SU-DHL-6 (cell line): ENCODE data around the gene GHRHR.

ENCODE experiments used
- H2AFZ ChIP-seq: fragments of 200-600 bp; sonication (generic); 2 replicates; pipeline ENCODE4 v1.6.1; 2014; ENCODE audit warnings: low read depth, mild to moderate bottlenecking, moderate library complexity, mixed read lengths, antibody characterized with exemption, low read length; ENCODE audit not compliant: severe bottlenecking
- H3F3A ChIP-seq: fragments of 200-600 bp; shearing (Covaris generic); 2 replicates; pipeline ENCODE4 v1.6.0; 2016; ENCODE audit warnings: antibody characterized with exemption, mild to moderate bottlenecking; ENCODE audit not compliant: insufficient read depth
- H3K27ac ChIP-seq: fragments of 200-600 bp; sonication (generic); 2 replicates; pipeline ENCODE4 v1.5.1; 2016; ENCODE audit warnings: low read depth, mild to moderate bottlenecking, low read length, moderate library complexity, mixed read lengths
- H3K27me3 ChIP-seq: fragments of 200-600 bp; sonication (generic), shearing (Covaris generic); 2 replicates; pipeline ENCODE4 v1.6.0; 2014; ENCODE audit warnings: mild to moderate bottlenecking, low read length
- H3K36me3 ChIP-seq: fragments of 200-600 bp; sonication (generic); 2 replicates; pipeline ENCODE4 v1.6.1; 2014; ENCODE audit warnings: mild to moderate bottlenecking, low read length, mixed read lengths
- H3K4me2 ChIP-seq: fragments of 300-600, 200-600 bp; shearing (Covaris generic), sonication (generic); 2 replicates; pipeline ENCODE4 v1.6.0; 2014; ENCODE audit warnings: low read length, low read depth, mild to moderate bottlenecking; ENCODE audit not compliant: poor library complexity, severe bottlenecking
- H3K4me3 ChIP-seq: fragments of 200-600 bp; sonication (generic); 2 replicates; pipeline ENCODE4 v1.5.1; 2014; ENCODE audit warnings: antibody characterized with exemption, low read length, mild to moderate bottlenecking, mixed read lengths; ENCODE audit not compliant: insufficient read depth, poor library complexity, severe bottlenecking
- H3K79me2 ChIP-seq: fragments of 200-600 bp; sonication (generic); 2 replicates; pipeline ENCODE4 v1.6.1; 2014; ENCODE audit warnings: mild to moderate bottlenecking, low read length, moderate library complexity; ENCODE audit not compliant: insufficient read depth
- H3K9ac ChIP-seq: fragments of 200-600 bp; sonication (generic); 2 replicates; pipeline ENCODE4 v1.7.0; 2014; ENCODE audit warnings: mild to moderate bottlenecking, low read length
- H3K9me2 ChIP-seq: fragments of 200-600 bp; sonication (generic); replicated peaks from 2 replicates; pipeline ENCODE4 v1.6.1; 2014; ENCODE audit warnings: low read length; ENCODE audit not compliant: insufficient read depth
- H3K9me3 ChIP-seq: fragments of 200-600 bp; sonication (generic); 2 replicates; pipeline ENCODE4 v1.6.1; 2014; ENCODE audit warnings: low read length, mixed read lengths; ENCODE audit not compliant: insufficient read depth
- H4K20me1 ChIP-seq: fragments of 200-600 bp; sonication (generic); 2 replicates; pipeline ENCODE4 v1.6.1; 2014; ENCODE audit warnings: low read depth, mild to moderate bottlenecking, antibody characterized with exemption, low read length, moderate library complexity, mixed read lengths
- CTCF ChIP-seq: fragments of 200-600 bp; sonication (generic); IDR thresholded peaks from one replicate; pipeline ENCODE4 v1.5.1; 2017; ENCODE audit warnings: antibody characterized with exemption, mild to moderate bottlenecking, low read length, moderate library complexity; ENCODE audit not compliant: insufficient read depth, poor library complexity, severe bottlenecking
- EZH2phosphoT487 ChIP-seq: fragments of 200-600 bp; sonication (generic), shearing (Covaris generic); conservative IDR thresholded peaks from 2 replicates; pipeline ENCODE4 v1.6.1; 2018; ENCODE audit warnings: mild to moderate bottlenecking, antibody characterized with exemption, low read length, moderate library complexity, mixed read lengths

Gene GHRHR

GRCh38 chr7:30917216-30917893, 46.4 kb upstream of the GHRHR start:
- H3K9me3 ChIP-seq = no peaks in the 10 kb centered on the region
- no peak overlapping the region for H3K9ac ChIP-seq
- H3K79me2 ChIP-seq = no peaks in the 10 kb centered on the region
- TF ChIP-seq EZH2phosphoT487 (no peak), CTCF (no peak)
- H3K4me3 ChIP-seq = no peak overlapping the region
- no peaks in the 10 kb centered on the region for H3K27me3 ChIP-seq
- no peaks in the 10 kb centered on the region for H3F3A ChIP-seq
- no peaks in the 10 kb centered on the region for H3K9me2 ChIP-seq
- no peak overlapping the region for H2AFZ ChIP-seq
- no peak overlapping the region for H3K27ac ChIP-seq
- H3K36me3 ChIP-seq = no peaks in the 10 kb centered on the region
- no peaks in the 10 kb centered on the region for H4K20me1 ChIP-seq
- H3K4me2 ChIP-seq = no peak overlapping the region

GRCh38 chr7:30918676-30919075, 45.1 kb upstream of the GHRHR start:
- H3K36me3 ChIP-seq = no peaks in the 10 kb centered on the region
- no peaks in the 10 kb centered on the region for H3K27me3 ChIP-seq
- no peak overlapping the region for H3K4me3 ChIP-seq
- no peak for TF ChIP-seq EZH2phosphoT487
- no peak for TF ChIP-seq CTCF
- H3F3A ChIP-seq = no peaks in the 10 kb centered on the region
- no peak overlapping the region for H3K27ac ChIP-seq
- H3K9ac ChIP-seq = no peak overlapping the region
- H3K4me2 ChIP-seq = no peak overlapping the region
- no peaks in the 10 kb centered on the region for H4K20me1 ChIP-seq
- H3K9me2 ChIP-seq = no peaks in the 10 kb centered on the region
- no peaks in the 10 kb centered on the region for H3K79me2 ChIP-seq
- H3K9me3 ChIP-seq = no peaks in the 10 kb centered on the region
- H2AFZ ChIP-seq = no peak overlapping the region

GRCh38 chr7:30920021-30920583, 43.7 kb upstream of the GHRHR start:
- H3K4me2 ChIP-seq = no peak overlapping the region

More at GRCh38 chr7:30920021-30920583, 43.7 kb upstream of the GHRHR start:
- no peaks in the 10 kb centered on the region for H3F3A ChIP-seq
- H3K27me3 ChIP-seq = no peaks in the 10 kb centered on the region
- H3K4me3 ChIP-seq = no peak overlapping the region
- H3K9ac ChIP-seq = no peak overlapping the region
- H4K20me1 ChIP-seq = no peaks in the 10 kb centered on the region
- no peaks in the 10 kb centered on the region for H3K9me3 ChIP-seq
- no peaks in the 10 kb centered on the region for H3K36me3 ChIP-seq
- TF ChIP-seq EZH2phosphoT487 (no peak), CTCF (no peak)
- no peak overlapping the region for H2AFZ ChIP-seq
- H3K9me2 ChIP-seq = no peaks in the 10 kb centered on the region
- no peak overlapping the region for H3K27ac ChIP-seq
- no peaks in the 10 kb centered on the region for H3K79me2 ChIP-seq
